OCI-M2 (cell line): ENCODE measurements around the gene PHACTR1.
"Not testable (repeated sequence)": the region's sequence is repeated elsewhere in the genome, so short reads cannot be mapped to it uniquely, and the experiment has no call there.

Experiments
- DNase-seq: peaks from one replicate; lab custom pipeline; 2025; ENCODE audit not compliant: unreplicated experiment; lab: John Stamatoyannopoulos, UW

The PHACTR1 gene

DNA sequence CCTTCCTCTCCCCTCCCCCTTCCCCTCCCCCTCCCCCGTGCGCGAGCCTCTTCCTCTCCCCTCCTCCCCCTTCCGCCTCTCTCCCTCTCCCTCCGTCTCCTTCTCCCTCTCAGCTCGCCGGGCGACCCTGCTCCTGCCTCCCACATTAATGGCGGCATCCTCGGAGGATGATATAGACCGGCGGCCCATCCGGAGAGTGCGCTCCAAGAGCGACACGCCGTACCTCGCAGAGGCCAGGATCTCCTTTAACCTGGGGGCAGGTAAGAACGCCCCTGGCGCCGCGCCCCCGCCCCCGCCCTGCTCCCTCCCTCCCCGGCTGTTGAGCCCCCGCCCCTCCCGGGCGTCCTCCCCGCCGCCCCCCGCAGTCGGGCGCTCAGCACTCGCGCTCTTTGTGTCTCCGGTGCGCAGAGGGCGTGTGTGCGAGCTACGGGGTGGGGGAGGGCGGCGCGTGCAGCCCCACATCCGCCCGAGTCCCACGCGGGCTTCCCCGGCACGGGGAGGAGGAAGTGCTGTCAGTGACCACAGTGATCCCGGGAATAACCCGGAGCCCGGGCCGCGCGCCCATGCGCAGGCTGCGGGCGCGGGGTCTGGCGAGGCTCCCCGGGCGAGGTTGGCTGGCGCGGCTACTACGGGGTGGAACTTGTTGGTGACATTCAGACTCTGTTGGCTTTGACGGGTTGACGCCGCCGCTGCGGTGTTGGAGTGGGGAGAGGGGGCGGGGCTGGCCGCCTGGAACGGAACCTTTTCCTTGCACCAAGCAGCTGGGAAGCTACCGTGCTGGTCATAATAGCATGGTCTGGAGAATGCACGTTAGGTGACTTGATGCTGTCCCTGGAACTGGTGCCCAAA, 33.2 kb downstream of the PHACTR1 start:
- DNase-seq, result no peak

DNA sequence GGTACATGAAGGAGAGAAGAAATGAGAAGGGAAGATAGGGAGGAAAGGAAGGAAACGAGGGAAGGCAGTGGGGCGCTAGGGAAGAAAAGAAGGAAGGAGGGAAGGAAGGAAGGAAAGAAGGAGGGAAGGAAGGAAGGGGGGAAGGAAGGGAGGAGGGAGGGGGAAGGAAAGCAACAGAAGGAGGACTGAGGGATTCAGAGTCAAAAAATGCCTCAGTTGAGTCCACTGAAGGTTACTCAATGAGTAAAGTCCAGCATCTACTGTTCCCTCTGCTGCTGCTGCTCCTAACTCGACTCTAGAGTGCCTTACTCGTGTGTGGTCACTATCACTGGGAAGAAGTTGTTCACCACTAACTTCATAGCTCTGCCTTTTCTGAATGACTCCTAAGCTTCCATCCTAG, 33.8 kb downstream of the PHACTR1 start:
- no peak for DNase-seq

DNA sequence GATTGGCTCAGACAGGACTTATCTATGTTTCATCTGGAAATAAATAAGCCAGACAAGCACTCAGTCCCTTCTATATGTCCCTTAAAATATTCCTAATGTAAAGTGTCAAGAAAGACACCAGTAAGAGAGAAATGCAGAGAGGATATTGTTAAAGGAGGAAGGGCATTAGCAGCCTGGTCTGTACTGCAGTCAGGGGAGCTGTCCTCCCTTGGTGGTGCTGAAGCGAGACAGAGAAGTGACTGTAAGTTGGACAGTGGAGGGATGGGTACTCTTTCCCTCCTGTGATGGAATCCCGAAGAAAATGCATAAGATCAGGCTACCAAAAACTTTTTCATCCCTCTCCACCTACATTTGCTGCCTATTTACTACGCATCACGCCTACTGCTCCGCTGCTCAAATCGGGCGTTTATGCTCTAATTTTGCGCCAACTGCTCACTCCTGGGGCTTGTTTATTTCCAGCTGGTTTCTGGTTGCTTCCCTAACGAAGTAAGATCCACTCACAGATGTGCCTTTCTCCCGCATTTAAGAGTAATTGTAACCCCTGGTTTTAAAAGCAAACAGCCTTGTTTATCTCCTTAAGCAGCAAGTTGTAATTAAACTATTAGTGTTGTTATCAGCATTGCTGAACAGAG, 35.2 kb downstream of the PHACTR1 start:
- no peak for DNase-seq

DNA sequence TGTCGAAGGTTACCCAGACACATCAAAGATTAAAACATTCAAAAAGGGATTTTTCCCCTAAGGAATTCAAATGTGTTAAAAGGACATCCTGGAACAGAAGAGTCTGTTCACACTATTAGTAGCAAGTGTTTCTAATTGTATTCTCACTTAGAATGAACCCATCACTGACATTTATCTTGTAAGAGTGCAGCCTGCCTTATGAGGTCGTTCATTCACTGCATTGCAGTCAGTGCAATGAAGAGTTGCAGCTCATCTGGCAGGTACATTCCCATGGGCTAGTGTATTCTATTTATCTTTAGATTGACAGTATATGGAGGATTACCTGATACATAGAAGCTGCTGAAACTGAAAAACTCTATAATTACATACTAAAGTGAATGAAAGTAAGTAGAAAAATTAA, 36.5 kb downstream of the PHACTR1 start:
- no peak for DNase-seq

DNA sequence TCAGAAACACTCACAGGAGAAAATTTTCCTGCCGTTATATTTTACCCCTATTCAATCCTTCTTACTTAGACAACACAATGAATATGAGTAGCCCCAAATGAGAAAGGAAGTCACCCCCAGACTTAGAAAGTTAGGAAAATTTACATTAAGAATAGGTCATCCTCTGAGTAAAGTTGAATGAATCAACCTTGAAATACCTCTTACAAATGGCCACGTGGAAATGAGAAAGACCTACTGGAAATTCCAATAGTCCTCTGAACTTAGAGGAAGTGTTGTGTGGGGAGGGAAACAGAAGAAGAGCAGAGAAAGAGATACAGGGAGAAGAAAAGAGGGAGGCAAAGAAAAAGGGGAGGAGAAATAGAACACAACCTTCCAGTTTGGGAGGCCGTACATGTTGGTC, 43.7 kb downstream of the PHACTR1 start:
- no peak for DNase-seq

DNA sequence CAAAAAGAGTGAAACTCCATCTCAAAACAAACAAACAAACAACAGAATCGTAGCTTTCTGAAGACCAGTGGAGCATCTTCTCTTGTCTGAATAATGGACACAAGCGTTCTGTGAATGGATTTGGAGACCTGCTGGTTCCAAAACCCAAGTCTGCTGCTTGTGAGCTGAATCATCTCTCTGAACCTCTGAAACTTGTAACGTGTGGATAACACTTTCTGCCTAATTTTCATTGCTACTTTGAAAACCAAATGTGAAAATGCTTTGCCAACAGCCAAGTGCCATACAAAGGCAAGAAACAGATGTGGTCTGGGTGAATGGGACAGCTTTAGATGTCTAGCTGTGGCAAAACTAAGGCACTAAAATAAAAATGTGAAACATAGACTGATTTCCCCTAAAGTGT, 44.3 kb downstream of the PHACTR1 start:
- DNase-seq, result no peak

DNA sequence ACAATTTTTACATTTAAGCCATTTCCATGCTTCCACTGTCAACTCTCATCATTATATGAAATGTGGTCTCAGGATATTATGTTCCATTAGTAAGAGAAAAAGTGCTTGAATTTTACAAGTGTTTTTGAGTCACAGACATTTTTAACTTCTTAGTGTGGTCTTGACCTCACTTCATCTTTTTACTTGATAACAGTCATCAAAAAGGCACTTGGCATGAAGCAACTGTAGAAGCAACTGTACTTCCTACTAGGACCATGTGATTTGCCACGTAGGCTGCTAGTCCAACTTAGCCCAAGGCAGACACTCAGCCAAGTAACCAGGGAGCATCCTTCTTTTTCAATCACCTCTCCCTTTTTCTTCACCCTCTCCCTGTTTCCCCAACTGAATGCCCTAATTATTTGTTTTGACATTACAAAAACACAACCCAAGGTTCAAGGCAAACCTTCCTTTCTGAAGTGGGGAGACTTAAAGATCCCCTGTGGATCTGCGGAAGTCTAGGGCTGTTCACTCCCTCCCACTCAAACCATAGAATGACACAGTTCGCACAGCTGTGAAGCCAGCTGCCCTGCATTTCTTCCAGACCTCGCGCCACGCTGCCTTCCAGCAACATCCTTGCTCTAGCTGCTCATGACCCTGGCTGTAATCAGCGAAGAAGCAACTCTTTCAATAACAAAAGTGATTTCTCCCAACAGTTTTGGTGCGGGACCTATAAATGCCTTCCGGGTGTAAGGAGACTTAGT, 45.0 kb downstream of the PHACTR1 start:
- DNase-seq, result no peak

DNA sequence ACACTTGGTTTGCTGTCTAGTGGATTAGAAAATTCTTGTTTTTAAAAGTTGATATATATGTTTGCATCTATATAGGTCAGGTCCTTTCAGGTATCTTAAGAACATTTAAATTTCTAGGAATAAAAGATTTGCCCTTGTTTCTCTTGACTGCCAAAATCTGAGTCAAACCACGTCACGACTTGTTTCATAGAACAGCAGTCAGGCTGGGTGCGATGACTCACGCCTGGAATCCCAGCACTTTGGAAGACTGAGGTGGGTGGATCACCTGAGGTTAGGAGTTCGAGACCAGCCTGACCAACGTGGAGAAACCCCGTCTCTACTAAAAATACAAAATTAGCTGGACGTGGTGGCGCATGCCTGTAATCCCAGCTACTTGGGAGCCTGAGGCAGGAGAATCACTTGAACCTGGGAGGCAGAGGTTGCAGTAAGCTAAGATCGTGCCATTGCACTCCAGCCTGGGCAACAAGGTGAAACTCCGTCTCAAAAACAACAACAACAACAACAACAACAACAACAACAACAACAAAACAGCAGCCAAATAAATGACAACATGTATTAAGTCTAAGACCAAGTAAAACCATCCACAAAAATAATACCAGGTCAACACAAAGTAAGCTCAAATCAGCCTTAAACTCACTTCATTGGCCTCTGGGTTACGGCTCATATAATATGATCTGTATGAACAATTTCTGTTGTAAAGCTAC, 46.3 kb downstream of the PHACTR1 start:
- not testable (repeated sequence) for DNase-seq

DNA sequence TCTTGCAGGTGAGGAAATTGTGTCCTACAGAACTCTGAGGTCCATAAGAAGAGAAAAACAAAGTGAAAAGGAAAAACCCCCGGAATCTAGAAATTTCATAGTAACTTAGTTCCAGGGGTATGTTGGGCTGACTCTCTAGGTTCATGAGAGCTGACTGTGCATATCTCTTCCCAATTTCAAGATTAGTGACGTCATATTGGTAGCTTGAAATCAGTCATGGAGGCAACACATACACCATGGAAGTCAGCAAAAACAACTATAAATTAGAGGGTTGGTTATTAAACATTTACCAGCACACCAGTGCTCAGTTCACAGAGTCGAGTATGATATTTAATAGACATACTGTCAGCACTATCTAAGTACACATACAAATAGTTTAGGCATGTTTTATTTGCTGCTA, 49.8 kb downstream of the PHACTR1 start:
- DNase-seq, result no peak

DNA sequence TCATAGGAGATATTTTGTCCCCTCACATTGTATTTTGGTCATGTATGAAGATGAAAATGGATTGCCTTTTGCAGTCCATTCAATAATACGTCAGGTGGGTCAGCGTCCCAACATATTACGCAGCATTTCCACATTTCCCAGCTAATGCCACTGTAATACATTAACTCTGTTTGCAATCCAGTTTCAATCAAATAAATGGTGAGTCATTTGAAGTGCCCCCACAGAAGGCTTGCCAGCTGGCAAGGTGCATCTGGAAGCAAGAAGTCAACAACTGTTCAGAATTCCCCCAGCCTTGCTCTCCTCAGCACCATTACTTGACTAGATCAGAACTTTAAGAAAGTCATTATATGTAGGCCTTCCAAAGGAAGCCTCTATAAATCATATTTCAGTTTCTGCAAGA, 50.4 kb downstream of the PHACTR1 start:
- no peak for DNase-seq

DNA sequence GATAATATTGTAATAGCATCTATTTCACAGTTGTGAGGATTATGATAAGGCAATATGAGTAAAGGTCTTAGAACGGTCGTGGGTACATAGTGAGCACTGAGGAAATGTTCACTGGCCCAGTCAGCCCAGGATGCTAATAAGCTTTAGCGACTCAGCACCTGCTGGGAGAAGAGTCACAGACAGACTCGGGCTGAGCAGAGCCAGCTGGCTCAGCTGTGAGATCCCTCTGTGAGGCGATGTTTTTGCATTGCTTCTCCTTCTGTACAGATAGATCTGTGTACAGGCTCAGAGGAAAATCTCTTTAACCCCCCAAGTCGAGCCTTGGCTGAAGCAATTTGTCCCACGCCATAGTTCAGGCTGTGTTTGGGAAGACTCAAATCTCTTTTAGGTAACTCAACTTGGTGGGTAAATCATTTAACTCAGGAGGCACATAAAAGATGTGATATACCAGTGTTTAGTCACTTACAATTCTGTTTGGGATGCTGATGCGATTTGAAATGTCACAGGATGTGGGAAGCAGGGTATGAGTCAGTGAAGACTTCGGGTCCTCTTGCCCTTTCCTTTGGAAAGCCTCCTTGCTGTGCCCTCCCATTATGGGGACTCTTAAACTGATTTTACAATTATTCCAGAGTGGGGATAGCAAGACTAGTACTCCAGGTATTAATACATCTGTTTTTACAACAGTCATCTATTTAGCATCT, 53.1 kb downstream of the PHACTR1 start:
- DNase-seq, result no peak

DNA sequence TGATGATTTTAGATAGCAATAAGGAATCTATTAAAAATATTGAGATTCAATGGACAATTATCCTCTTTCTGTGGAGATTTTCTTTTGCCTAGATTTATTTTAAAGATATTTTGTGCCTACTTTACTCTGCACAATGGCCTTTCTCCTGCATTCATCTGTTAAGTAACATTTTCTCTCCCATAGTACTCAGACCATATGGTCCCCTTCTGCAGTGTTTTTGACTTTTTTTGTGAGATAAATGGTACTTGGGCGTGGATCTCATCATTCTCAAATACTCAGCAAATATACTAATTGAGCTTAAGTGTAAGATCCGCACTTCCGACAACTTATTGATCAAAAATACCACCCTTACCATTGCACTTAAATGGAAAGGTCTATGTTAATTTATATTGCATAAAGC, 55.8 kb downstream of the PHACTR1 start:
- DNase-seq, result no peak

DNA sequence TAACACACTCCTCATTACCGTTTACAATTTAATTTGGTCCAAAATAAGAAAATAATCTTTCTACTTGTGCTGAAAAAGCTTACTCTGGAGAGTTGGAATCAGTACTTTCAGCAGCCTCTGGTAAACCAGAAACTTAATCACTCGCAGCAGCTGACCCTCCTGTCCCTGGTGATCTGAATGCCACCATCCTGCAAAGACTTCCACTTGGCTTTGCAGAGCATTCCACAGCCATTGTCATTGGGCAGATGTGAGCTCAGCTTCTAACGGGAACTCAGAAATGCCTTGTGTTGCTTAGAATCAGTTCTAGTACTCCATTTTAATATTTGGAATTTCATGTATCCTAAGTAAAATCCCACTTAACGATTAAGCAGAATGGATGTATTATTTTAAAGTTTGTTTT, 59.7 kb downstream of the PHACTR1 start:
- no peak for DNase-seq

DNA sequence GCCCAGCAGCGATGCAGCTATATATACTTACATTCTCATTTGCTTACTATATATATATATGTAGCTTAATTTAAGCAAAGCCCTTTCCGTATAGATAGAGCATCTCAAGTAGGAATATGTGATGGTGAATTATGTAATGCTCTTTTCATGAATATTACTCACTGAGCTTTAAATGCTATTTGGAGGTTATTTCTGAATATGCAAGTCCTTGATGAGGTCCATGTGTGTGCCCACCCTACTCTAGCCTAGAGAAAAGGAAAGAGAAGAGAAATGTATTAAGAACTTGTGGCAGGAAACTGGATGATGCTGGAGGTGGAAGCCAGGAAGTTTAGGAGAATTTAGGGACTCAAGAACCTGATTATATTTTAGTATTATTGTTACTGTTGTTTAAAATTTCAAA, 63.2 kb downstream of the PHACTR1 start:
- no peak for DNase-seq

DNA sequence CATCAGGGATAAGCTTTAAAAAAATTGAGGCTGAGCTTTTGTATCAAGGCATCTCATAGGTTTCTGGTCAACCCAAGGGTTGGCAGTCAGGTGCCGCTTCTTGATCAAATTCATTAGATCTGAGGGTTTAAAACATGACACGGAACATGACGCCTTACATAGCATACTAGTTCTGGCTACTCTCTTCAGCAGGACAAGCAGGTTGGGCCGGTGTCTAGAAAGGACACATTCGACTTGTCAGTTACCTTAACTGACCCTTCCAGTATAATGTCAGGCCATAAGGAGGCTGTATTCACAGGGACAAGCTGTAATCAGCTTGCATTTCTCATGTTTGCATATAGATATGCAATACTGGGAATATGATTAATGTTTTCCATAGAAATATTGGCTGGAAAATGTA, 65.6 kb downstream of the PHACTR1 start:
- DNase-seq, result no peak

DNA sequence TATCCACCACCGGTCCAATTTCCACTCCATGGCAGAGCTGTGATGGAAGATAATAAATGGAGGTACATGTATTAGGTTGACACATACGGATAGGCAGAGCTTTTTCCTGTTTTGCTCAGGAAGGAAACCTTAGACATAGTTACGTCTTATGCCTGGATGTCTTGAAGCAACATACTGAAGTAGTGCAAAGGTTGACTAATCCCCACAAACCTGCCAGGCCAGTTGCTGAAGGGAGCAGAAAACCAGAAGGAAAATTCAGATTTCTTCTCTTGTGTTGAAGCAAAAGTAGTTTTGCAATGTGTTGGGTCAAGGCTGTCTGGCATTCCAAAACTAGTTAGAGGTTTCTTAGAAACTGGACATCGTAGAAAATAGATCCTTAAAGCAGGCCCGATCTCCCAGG, 68.7 kb downstream of the PHACTR1 start:
- no peak for DNase-seq

DNA sequence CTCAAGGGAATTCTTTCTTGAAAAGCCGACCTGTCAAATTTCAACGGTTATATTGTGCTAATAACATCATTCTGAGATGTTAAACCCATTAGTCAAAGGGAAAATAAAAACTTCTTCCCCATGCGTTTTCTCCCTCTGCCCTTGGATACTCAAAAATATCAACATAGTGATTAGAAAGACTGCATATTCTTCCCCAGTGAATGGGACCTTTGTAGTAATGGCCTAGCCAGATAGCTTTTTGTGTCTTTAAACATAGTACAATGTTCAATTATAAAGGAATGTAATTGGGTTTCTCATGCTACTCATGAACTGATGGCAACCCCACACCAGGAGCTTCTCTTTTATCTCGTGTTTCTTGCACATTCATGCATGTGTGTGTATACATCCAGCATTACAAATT, 69.4 kb downstream of the PHACTR1 start:
- DNase-seq, result no peak

DNA sequence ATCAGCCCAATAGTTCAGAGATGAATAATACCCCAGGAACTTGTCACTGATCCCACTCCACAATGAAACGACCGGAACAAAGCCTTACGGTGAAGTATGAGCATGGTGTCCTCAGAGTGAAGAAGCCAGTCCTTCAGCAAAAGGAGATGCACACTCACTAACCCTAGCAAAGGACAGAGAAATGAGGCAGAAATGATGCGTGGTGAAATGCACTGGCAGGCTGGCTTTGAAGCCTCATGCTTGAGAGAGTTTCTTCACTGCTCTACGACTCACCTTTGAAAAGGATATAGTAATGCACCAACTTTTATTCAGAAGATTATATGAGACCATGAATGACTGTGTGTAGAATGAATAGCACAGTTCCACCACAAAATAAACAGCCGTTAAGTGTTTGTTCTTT, 74.8 kb downstream of the PHACTR1 start:
- no peak for DNase-seq

DNA sequence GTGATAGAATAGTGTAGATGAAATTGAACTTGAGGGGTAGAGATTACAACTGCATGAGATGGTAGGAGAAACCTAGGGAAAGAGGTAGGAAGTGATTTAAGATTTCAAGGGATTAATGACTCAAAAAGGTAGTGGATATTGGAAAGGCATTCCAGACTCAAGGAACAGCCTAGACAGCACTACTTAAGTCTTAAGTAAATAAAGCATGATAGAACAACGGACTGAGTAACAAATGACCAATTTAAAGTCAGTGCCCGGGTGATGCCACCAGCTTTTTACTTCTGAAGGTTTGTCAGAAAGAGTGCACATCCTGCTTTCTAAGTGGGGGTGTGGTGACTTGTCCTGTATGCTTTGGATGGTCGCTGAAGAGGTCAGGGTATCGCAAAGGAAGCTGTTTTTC, 81.8 kb downstream of the PHACTR1 start:
- DNase-seq, result no peak

DNA sequence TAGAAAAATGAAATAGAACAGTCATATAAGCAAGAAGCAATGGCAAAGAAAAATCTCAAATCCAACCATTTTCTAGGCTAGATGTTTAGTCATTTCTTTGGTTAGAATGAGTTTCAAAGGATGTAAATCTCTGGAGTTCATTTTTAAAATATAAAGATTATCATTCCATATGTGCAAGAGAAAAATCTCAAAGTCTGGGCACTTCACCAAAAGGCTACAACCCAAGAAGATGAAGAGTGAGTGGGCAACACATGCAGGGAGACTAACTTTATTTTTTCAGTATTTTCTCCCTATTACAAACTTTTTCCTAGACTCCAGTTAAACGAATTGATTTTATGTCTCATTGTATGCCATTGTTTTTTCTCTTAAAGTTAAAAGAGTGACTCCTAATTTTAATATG, 83.6 kb downstream of the PHACTR1 start:
- no peak for DNase-seq

DNA sequence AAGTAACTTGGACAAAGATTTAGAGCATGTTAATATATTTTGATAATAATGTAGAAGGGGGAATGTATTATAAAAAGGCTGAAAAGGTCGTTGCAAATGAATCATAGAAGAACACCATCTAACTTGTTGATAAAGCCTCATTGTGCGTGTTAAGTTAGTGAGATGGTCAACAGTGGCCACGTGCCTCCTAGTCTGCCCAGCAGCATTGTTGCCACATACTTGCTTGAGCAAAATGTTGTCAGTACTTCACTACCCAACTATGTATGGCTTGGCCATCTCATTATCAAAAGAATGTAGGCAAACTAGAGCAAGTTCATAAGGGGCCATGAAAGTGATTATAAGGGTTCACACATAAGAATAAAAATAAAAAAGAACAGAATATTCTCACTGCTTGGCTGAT, 84.6 kb downstream of the PHACTR1 start:
- no peak for DNase-seq
